Lower leg skin (tissue), 3 donors: Measurements from ENCODE around the gene LDAF1.

Experiments
- CTCF ChIP-seq, 3 donors: fragments of 450-650 bp; IDR thresholded peaks; one replicate each; pipeline ENCODE4 v1.5.1; 2016; ENCODE audit warnings: antibody characterized with exemption in 3 of 3, mild to moderate bottlenecking in 3 of 3, moderate library complexity in 2 of 3
- POLR2A ChIP-seq, 2 donors: fragments of 450-650 bp; IDR thresholded peaks; one replicate each; pipeline ENCODE4 v1.6.1; 2016 to 2017; ENCODE audit warnings: antibody characterized with exemption in 2 of 2, mild to moderate bottlenecking in 1 of 2, moderate library complexity in 1 of 2

DNA sequence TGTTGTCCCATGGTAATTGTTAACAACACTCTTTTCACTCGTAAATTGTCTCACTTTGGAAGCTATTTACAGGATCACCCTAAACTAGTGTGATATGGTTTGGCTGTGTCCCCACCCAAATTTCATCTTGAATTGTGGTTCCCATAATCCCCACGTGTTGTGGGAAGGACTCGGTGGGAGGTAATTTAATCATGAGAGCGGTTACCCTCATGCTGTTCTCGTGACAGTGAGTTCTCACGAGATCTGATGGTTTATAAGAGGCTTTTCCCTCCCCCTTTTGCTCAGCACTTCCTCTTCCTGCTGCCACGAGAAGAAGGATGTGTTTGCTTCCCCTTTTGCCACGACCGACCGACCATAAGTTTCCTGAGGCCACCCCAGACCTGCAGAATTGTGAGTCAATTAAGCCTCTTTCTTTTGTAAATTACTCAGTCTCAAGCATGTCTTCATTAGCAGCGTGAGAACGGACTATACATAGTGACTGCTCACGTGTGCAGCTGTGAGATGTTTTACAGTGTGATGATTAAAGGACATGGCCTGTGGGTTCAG is 42.3 kb upstream of the LDAF1 start:
- no peak for TF ChIP-seq CTCF (IDR thresholded peaks at IDR 0.05)
- no peak for TF ChIP-seq POLR2A (IDR thresholded peaks at IDR 0.05)
